Mesendoderm (in vitro differentiated cells): ENCODE data around the gene LRR1. TPM values are rescaled to one million over a fixed set of nuclear protein-coding genes. Genes with fewer than 3 reads are reported as not detected.

Experiments used
- DNase-seq: peaks from one replicate; pipeline ENCODE4 v3.0.0; 2013
- H2AK5ac ChIP-seq: 2 replicates; pipeline ENCODE4 v1.6.1; 2013; ENCODE audit warnings: low read length, inconsistent platforms
- H2BK120ac ChIP-seq: 2 replicates; pipeline ENCODE4 v1.6.1; 2013; ENCODE audit warnings: low read depth, mild to moderate bottlenecking, low read length, moderate library complexity, mixed read lengths
- H2BK15ac ChIP-seq: replicated peaks from 2 replicates; pipeline ENCODE4 v1.6.1; 2013; ENCODE audit warnings: low read depth, mild to moderate bottlenecking, moderate library complexity
- H2BK5ac ChIP-seq: 2 replicates; pipeline ENCODE4 v1.6.1; 2013; ENCODE audit warnings: low read length, inconsistent platforms
- H3K18ac ChIP-seq: 2 replicates; pipeline ENCODE4 v1.6.1; 2013; ENCODE audit warnings: mild to moderate bottlenecking, low read length, mixed read lengths
- H3K23ac ChIP-seq: one replicate; pipeline ENCODE4 v1.6.1; 2013; ENCODE audit warnings: low read length
- H3K27ac ChIP-seq: 2 replicates; pipeline ENCODE4 v1.5.1; 2013; ENCODE audit warnings: low read depth, mild to moderate bottlenecking, inconsistent platforms, low read length, moderate library complexity
- H3K27me3 ChIP-seq: 2 replicates; pipeline ENCODE4 v1.6.1; 2013; ENCODE audit warnings: low read length, control low read depth, mild to moderate bottlenecking, inconsistent platforms; ENCODE audit not compliant: insufficient read depth, poor library complexity
- H3K36me3 ChIP-seq: 2 replicates; pipeline ENCODE4 v1.6.1; 2013; ENCODE audit warnings: low read length, inconsistent platforms; ENCODE audit not compliant: control insufficient read depth, insufficient read depth
- H3K4ac ChIP-seq: one replicate; pipeline ENCODE4 v1.6.1; 2013; ENCODE audit warnings: low read depth, mild to moderate bottlenecking, low read length, moderate library complexity
- H3K4me1 ChIP-seq: 2 replicates; pipeline ENCODE4 v1.6.1; 2013; ENCODE audit warnings: low read depth, low read length, inconsistent platforms; ENCODE audit not compliant: control insufficient read depth
- H3K4me2 ChIP-seq: 2 replicates; pipeline ENCODE4 v1.6.1; 2013; ENCODE audit warnings: low read length
- H3K4me3 ChIP-seq: 2 replicates; pipeline ENCODE4 v1.5.1; 2013; ENCODE audit warnings: mild to moderate bottlenecking, low read length
- H3K56ac ChIP-seq: one replicate; pipeline ENCODE4 v1.6.1; 2013; ENCODE audit warnings: low read length
- H3K79me1 ChIP-seq: 2 replicates; pipeline ENCODE4 v1.6.1; 2013; ENCODE audit warnings: low read length, inconsistent platforms
- H3K79me2 ChIP-seq: 2 replicates; pipeline ENCODE4 v1.6.1; 2013; ENCODE audit warnings: mild to moderate bottlenecking, low read length; ENCODE audit not compliant: control insufficient read depth, insufficient read depth
- H3K9ac ChIP-seq: 2 replicates; pipeline ENCODE4 v1.6.1; 2013; ENCODE audit warnings: low read length, inconsistent platforms
- H4K5ac ChIP-seq: one replicate; pipeline ENCODE4 v1.6.1; 2013; ENCODE audit warnings: low read length
- H4K8ac ChIP-seq: one replicate; pipeline ENCODE4 v1.6.1; 2013; ENCODE audit warnings: low read depth, mild to moderate bottlenecking, control low read depth, low read length, moderate library complexity
- WGBS: extraction: QIAGEN DNeasy Blood & Tissue Kit; methylation state at CpG from one replicate; pipeline ENCODE4 v1.1.7; 2013; ENCODE audit warnings: low lambda C conversion rate, missing lambda C conversion rate; ENCODE audit not compliant: insufficient coverage; ENCODE audit errors: extremely low coverage; 5-methylcytosine and 5-hydroxymethylcytosine counted together
- polyA plus RNA-seq, 2 experiments: library from polyadenylated mRNA; stranded (reverse); fragments of 200-250 nt; gene quantifications; one replicate each; pipeline ENCODE4 v1.2.3, GENCODE V29; 2013

Gene LRR1
- polyA plus RNA-seq (2013, experiment 1 of 2): 33.2 TPM
- 32.8 TPM for polyA plus RNA-seq (2013, experiment 2 of 2)

- Histone ChIP-seq H3K4me2 (peak within 1 kb of the TSS; percentile 75), H3K4me3 (peak within 1 kb of the TSS; percentile 86), H3K79me1 (peaks cover 2% of the 10 kb centered on the region), H3K18ac (peak within 1 kb of the TSS; percentile 1), H2AK5ac (no peak within 1 kb of the TSS), H3K79me2 (peaks cover 7% of the 10 kb centered on the region), H3K4ac (peak within 1 kb of the TSS; percentile 89), H3K23ac (peak within 1 kb of the TSS; percentile 90), H3K4me1 (no peaks in the 10 kb centered on the region), H4K5ac (no peak within 1 kb of the TSS), H3K56ac (peak within 1 kb of the TSS; percentile 99), H4K8ac (no peak within 1 kb of the TSS), H2BK15ac (no peak within 1 kb of the TSS), H3K27ac (peak within 1 kb of the TSS; percentile 71), H3K27me3 (no peaks in the 10 kb centered on the region), H3K36me3 (no peaks in the 10 kb centered on the region), H2BK120ac (peak within 1 kb of the TSS; percentile 48), H2BK5ac (peak within 1 kb of the TSS; percentile 71), H3K9ac (peak within 1 kb of the TSS; percentile 99)
- peak; percentile 92 for DNase-seq
- no CpG with 5 or more reads among the region's 77 CpGs for WGBS
Measured at GRCh38 chr14:49598485-49599300, at the start of gene LRR1. LRR1 (plus strand) TSS chr14:49598940; CDS start chr14:49599021, 81 bp downstream.

GRCh38 chr14:49549446-49549845 is 49.3 kb upstream of the LRR1 start:
- Histone ChIP-seq H3K4me3 (no peak overlapping the region), H4K5ac (no peak overlapping the region), H3K18ac (no peak overlapping the region), H3K27me3 (no peaks in the 10 kb centered on the region), H3K27ac (no peak overlapping the region), H3K79me1 (no peaks in the 10 kb centered on the region), H2BK5ac (no peak overlapping the region), H3K4me1 (peaks cover 8% of the 10 kb centered on the region), H3K36me3 (no peaks in the 10 kb centered on the region), H3K9ac (no peak overlapping the region), H4K8ac (no peak overlapping the region), H3K4ac (no peak overlapping the region), H3K79me2 (no peaks in the 10 kb centered on the region), H3K56ac (no peak overlapping the region), H2BK15ac (no peak overlapping the region), H2AK5ac (no peak overlapping the region), H3K23ac (no peak overlapping the region), H2BK120ac (no peak overlapping the region), H3K4me2 (no peak overlapping the region)
- no CpG with 5 or more reads among the region's 1 CpG for WGBS
- peak; percentile 39 for DNase-seq

- no peak overlapping the region for H3K4me3 ChIP-seq
- H4K5ac ChIP-seq: no peak overlapping the region
- DNase-seq: peak; percentile 91
- H2AK5ac ChIP-seq: no peak overlapping the region
- no peak overlapping the region for H3K23ac ChIP-seq
- no peak overlapping the region for H2BK5ac ChIP-seq
- H2BK15ac ChIP-seq: no peak overlapping the region
- no peaks in the 10 kb centered on the region for H3K79me1 ChIP-seq
- H3K56ac ChIP-seq: no peak overlapping the region
- H3K18ac ChIP-seq: no peak overlapping the region
- H3K27ac ChIP-seq: no peak overlapping the region
- peaks cover 8% of the 10 kb centered on the region for H3K4me1 ChIP-seq
- no peak overlapping the region for H3K4me2 ChIP-seq
- no peak overlapping the region for H4K8ac ChIP-seq
- no peak overlapping the region for H2BK120ac ChIP-seq
- no peak overlapping the region for H3K4ac ChIP-seq
- no peaks in the 10 kb centered on the region for H3K27me3 ChIP-seq
- no CpG with 5 or more reads among the region's 4 CpGs for WGBS
- H3K79me2 ChIP-seq: no peaks in the 10 kb centered on the region
- no peaks in the 10 kb centered on the region for H3K36me3 ChIP-seq
- no peak overlapping the region for H3K9ac ChIP-seq
Measured at GRCh38 chr14:49549881-49550280, 48.9 kb upstream of the LRR1 start.

GRCh38 chr14:49550286-49551184 is 48.2 kb upstream of the LRR1 start:
- Histone ChIP-seq H4K5ac (no peak overlapping the region), H3K56ac (no peak overlapping the region), H3K4me1 (peaks cover 8% of the 10 kb centered on the region), H3K9ac (no peak overlapping the region), H2BK15ac (no peak overlapping the region), H2BK5ac (no peak overlapping the region), H3K4me3 (no peak overlapping the region), H3K36me3 (no peaks in the 10 kb centered on the region), H3K4ac (no peak overlapping the region), H3K4me2 (no peak overlapping the region), H3K18ac (no peak overlapping the region), H3K23ac (no peak overlapping the region), H2AK5ac (no peak overlapping the region), H3K27ac (no peak overlapping the region), H3K79me2 (no peaks in the 10 kb centered on the region), H2BK120ac (no peak overlapping the region), H4K8ac (no peak overlapping the region), H3K27me3 (no peaks in the 10 kb centered on the region), H3K79me1 (no peaks in the 10 kb centered on the region)
- no CpG with 5 or more reads among the region's 5 CpGs for WGBS
- peak; percentile 54 for DNase-seq

GRCh38 chr14:49551569-49551968 is 47.2 kb upstream of the LRR1 start:
- Histone ChIP-seq H3K79me1 (no peaks in the 10 kb centered on the region), H4K8ac (no peak overlapping the region), H3K4me2 (no peak overlapping the region), H3K4me1 (peaks cover 6% of the 10 kb centered on the region), H3K56ac (no peak overlapping the region), H2BK15ac (no peak overlapping the region), H3K79me2 (no peaks in the 10 kb centered on the region), H2BK120ac (no peak overlapping the region), H3K27me3 (no peaks in the 10 kb centered on the region), H4K5ac (no peak overlapping the region), H3K4me3 (no peak overlapping the region), H3K9ac (no peak overlapping the region), H3K23ac (no peak overlapping the region), H3K4ac (peak overlapping the region; percentile 31), H3K18ac (peak overlapping the region; percentile 22), H3K36me3 (no peaks in the 10 kb centered on the region), H2AK5ac (no peak overlapping the region), H3K27ac (no peak overlapping the region), H2BK5ac (no peak overlapping the region)
- DNase-seq: no peak
- WGBS: no CpG with 5 or more reads among the region's 2 CpGs
